Ovary (tissue), 9 donors: ENCODE measurements around the gene SERPINB13. TPM values are rescaled to one million over a fixed set of nuclear protein-coding genes. Genes with fewer than 3 reads are reported as not detected.

Source experiments
- DNase-seq, 5 donors: peaks; one replicate each; pipeline ENCODE4 v3.0.0-alpha.2; 2019 to 2020
- H3K27ac ChIP-seq, 2 donors: fragments of 200-600 bp; one replicate each; pipeline versions ENCODE4 v1.5.1 to v1.8.0; 2019 to 2022
- H3K27me3 ChIP-seq: fragments of 200-600 bp; one replicate; pipeline ENCODE4 v1.8.0; 2022
- H3K36me3 ChIP-seq: fragments of 200-600 bp; sonication (generic); one replicate; pipeline ENCODE4 v1.5.1; 2019
- H3K4me1 ChIP-seq: one replicate; pipeline ENCODE4 v1.8.1; 2013; ENCODE audit warnings: mild to moderate bottlenecking, moderate library complexity; ENCODE audit not compliant: insufficient read depth
- H3K4me3 ChIP-seq: fragments of 200-600 bp; sonication (generic); one replicate; pipeline ENCODE4 v1.5.1; 2017
- H3K9me3 ChIP-seq, 2 donors: fragments of 200-600 bp in 1 of 2; sonication (generic) in 1 of 2; one replicate each; pipeline versions ENCODE4 v1.5.1 to v1.8.1; 2013 to 2019; ENCODE audit warnings: mild to moderate bottlenecking in 1 of 2, moderate library complexity in 1 of 2
- CTCF ChIP-seq, 3 donors: fragments of 450-650 bp in 2 of 3; fragments of 200-600 bp in 1 of 3; IDR thresholded peaks; one replicate each; pipeline versions ENCODE4 v1.5.1 to v1.8.0; 2016 to 2022; ENCODE audit warnings: antibody characterized with exemption in 3 of 3, mild to moderate bottlenecking in 1 of 3
- EP300 ChIP-seq: sonication (generic); formaldehyde crosslinking; IDR thresholded peaks from one replicate; pipeline ENCODE4 v1.6.1; 2017; ENCODE audit warnings: antibody characterized with exemption
- POLR2A ChIP-seq: fragments of 450-650 bp; IDR thresholded peaks from one replicate; pipeline ENCODE4 v1.6.1; 2017; ENCODE audit warnings: antibody characterized with exemption, mild to moderate bottlenecking, moderate library complexity
- WGBS, 3 donors: extraction: QIAGEN DNeasy Blood & Tissue Kit in 1 of 3; methylation state at CpG; one replicate each; pipeline versions ENCODE4 v1.1.5 to v1.1.7; 2013 to 2017; 5-methylcytosine and 5-hydroxymethylcytosine counted together
- intact Hi-C, 4 donors: fragments of 100-400 bp; cut with DNase I; formaldehyde crosslinking; loops; one replicate each; pipeline versions ENCODE4 v1.11.0 to v1.15.1; 2022 to 2023
- polyA plus RNA-seq, 2 donors: library from polyadenylated mRNA; stranded (reverse); fragments of 200-250 nt in 1 of 2; fragments of 350-450 nt in 1 of 2; fragmentation: Illumina TruSeq in 1 of 2; extraction: RNeasy Lipid Tissue Mini Kit (QIAGEN cat#74804) in 1 of 2; gene quantifications; one replicate each; pipeline ENCODE4 v1.2.3, GENCODE V29; 2013 to 2014
- total RNA-seq, 7 donors: library from RNA; depleted of rRNA in 2 of 7; stranded (reverse); fragments of >200 nt in 2 of 7; fragmentation: NEBNext Ultra II Directional in 3 of 7; extraction: Animal tissue kit (Norgen Biotek cat#: 25700) in 3 of 7; gene quantifications; one replicate each; pipeline versions ENCODE4 v1.1.0 to v1.2.4, GENCODE V29; 2016 to 2023
- donor health status: DM: no; HTN: no; CAD: no; lungs with moderate emphysema.
- donor health status: DM: no; HTN: no; CAD: no.
- donor health status: Bipolar disorder and iron deficiency.
- donor health status: DM: yes; HTN: yes; CAD: no.
- donor health status: DM: no; HTN: no; CAD: no.
- donor health status: DM: yes; HTN: yes; CAD: no.

SERPINB13 gene
- total and polyA plus RNA-seq, 9 donors: 0.46 TPM; not detected in 8

GRCh38 chr18:63613420-63613819 is 26.3 kb downstream of the SERPINB13 start:
- H3K36me3 ChIP-seq: no peaks in the 10 kb centered on the region
- intact Hi-C loops: no loop called here
- no peak for TF ChIP-seq CTCF (IDR thresholded peaks at IDR 0.05)
- TF ChIP-seq EP300: no peak
- TF ChIP-seq POLR2A: no peak
- H3K9me3 ChIP-seq: no peaks in the 10 kb centered on the region
- H3K27me3 ChIP-seq: no peaks in the 10 kb centered on the region
- no peak overlapping the region for H3K4me3 ChIP-seq
- DNase-seq: no peak
- 81 to 94% (median 84%) methylated on average over 4 of the region's 4 CpGs for WGBS, 3 donors
- H3K27ac ChIP-seq: no peak overlapping the region
- no peaks in the 10 kb centered on the region for H3K4me1 ChIP-seq

DNA sequence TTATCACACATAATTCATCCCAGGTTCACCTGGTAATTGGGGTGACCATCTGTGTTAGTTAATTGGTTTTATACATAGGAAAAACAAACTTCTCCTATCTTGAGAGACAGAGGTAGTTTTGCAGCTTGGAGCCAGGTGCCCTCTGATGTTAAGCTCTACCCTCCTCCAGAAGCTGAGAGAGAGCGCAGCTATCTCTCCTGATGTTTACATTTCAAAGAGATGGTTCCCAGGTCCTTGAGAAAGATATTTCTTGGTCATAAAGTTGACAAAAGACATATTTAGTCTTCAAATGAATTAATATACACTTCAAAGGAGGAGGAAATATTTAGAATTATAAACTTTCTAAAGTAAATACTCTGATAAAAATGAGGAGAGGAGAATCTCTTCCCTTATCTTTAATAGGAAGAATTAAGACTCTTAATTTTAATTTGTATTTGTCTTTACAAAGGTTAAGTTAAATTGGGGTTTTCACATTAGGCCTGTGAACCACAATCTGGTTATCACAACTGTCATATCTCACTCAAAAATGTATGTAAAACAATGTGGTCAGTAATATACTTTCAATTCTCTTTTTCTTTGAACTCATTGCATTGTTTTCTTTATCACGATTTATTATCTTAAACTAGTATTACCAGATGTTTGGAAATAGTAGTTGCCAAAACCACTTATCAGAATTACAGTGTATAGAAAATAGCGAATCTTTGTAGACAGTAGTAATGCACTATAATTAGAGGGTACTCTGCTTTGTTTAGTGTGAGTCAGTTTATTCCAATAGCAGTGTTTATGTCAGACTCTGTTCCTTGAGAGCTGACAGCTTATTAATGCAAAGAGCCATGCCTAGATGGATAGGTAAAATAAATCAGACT is 30.1 kb downstream of the SERPINB13 start:
- Histone ChIP-seq H3K4me3 (no peak overlapping the region), H3K4me1 (no peaks in the 10 kb centered on the region), H3K27ac (no peak overlapping the region), H3K9me3 (no peaks in the 10 kb centered on the region), H3K27me3 (no peaks in the 10 kb centered on the region), H3K36me3 (no peaks in the 10 kb centered on the region)
- 1 to 7% (median 3%) methylated on average over 3 of the region's 3 CpGs for WGBS, 3 donors
- intact Hi-C loops: no loop called here
- TF ChIP-seq CTCF (IDR thresholded peaks at IDR 0.05): no peak
- TF ChIP-seq EP300: no peak
- no peak for TF ChIP-seq POLR2A
- DNase-seq: no peak

DNA sequence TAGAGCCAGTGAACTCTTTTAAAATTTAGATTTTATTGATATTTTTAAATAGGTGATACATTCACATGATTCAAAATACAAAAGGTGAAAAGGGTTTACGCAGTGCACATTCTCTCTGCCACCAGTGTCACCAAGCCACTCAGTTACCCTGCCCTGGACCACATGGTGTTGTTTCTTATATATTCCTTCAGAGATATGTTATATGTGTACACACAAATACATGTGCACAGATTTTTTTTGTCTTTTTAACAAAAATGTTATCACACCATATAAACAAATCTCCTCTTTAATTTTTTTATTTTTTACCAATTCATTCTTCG is 30.7 kb downstream of the SERPINB13 start:
- no peak for DNase-seq
- no peaks in the 10 kb centered on the region for H3K36me3 ChIP-seq
- WGBS, 3 donors: 58 to 75% (median 73%) methylated on average over 2 of the region's 2 CpGs
- H3K9me3 ChIP-seq: no peaks in the 10 kb centered on the region
- TF ChIP-seq EP300 (no peak), CTCF (IDR thresholded peaks at IDR 0.05) (no peak), POLR2A (no peak)
- no peak overlapping the region for H3K27ac ChIP-seq
- no peaks in the 10 kb centered on the region for H3K4me1 ChIP-seq
- no peak overlapping the region for H3K4me3 ChIP-seq
- intact Hi-C loops: no loop called here
- H3K27me3 ChIP-seq: no peaks in the 10 kb centered on the region

- H3K4me1 ChIP-seq: no peaks in the 10 kb centered on the region
- no peak overlapping the region for H3K27ac ChIP-seq
Observed at GRCh38 chr18:63619661-63620060, 32.5 kb downstream of the SERPINB13 start.

More at GRCh38 chr18:63619661-63620060, 32.5 kb downstream of the SERPINB13 start:
- no peaks in the 10 kb centered on the region for H3K27me3 ChIP-seq
- WGBS, 3 donors: 78 to 88% (median 80%) methylated on average over 3 of the region's 3 CpGs
- no peak overlapping the region for H3K4me3 ChIP-seq
- intact Hi-C loops: no loop called here
- H3K36me3 ChIP-seq: no peaks in the 10 kb centered on the region
- TF ChIP-seq CTCF (IDR thresholded peaks at IDR 0.05) (no peak), EP300 (no peak), POLR2A (no peak)
- no peaks in the 10 kb centered on the region for H3K9me3 ChIP-seq
- DNase-seq: no peak
